Peyer's patch (tissue), 4 donors: ENCODE measurements around the gene GGA3. TPM values are rescaled to one million over a fixed set of nuclear protein-coding genes. Genes with fewer than 3 reads are reported as not detected.
"Not testable (repeated sequence)": the region's sequence is repeated elsewhere in the genome, so short reads cannot be mapped to it uniquely, and the experiment has no call there.

Experiments
- DNase-seq, 3 donors: peaks; one replicate each; pipeline ENCODE4 v3.0.0-alpha.2; 2017 to 2019
- H3K27ac ChIP-seq, 4 donors: fragments of 200-600 bp; sonication (generic); one replicate each; pipeline ENCODE4 v1.5.1; 2016 to 2019
- H3K27me3 ChIP-seq, 2 donors: fragments of 200-600 bp; sonication (generic); one replicate each; pipeline ENCODE4 v1.5.1; 2019
- H3K36me3 ChIP-seq, 3 donors: fragments of 200-600 bp; sonication (generic); one replicate each; pipeline ENCODE4 v1.5.1; 2016 to 2019
- H3K4me1 ChIP-seq, 4 donors: fragments of 200-600 bp; sonication (generic); one replicate each; pipeline ENCODE4 v1.5.1; 2016 to 2019
- H3K4me3 ChIP-seq, 4 donors: fragments of 200-600 bp; sonication (generic); 1 replicate in 3 of 4; 2 replicates in 1 of 4; pipeline ENCODE4 v1.5.1; 2016 to 2019; ENCODE audit warnings: mild to moderate bottlenecking in 1 of 4
- H3K9me3 ChIP-seq, 4 donors: fragments of 200-600 bp; sonication (generic); one replicate each; pipeline ENCODE4 v1.5.1; 2016 to 2019; ENCODE audit warnings: mild to moderate bottlenecking in 1 of 4
- POLR2A ChIP-seq, 2 donors: fragments of 450-650 bp; IDR thresholded peaks; one replicate each; pipeline ENCODE4 v1.5.1; 2017; ENCODE audit warnings: antibody characterized with exemption in 2 of 2, mild to moderate bottlenecking in 2 of 2, moderate library complexity in 2 of 2
- total RNA-seq, 4 donors: library from RNA; depleted of rRNA; stranded (reverse); fragments of >200 nt; gene quantifications; one replicate each; pipeline ENCODE4 v1.1.0, GENCODE V29; 2016
- TF ChIP-seq, protein P1 (sequence below), 6 experiments: fragments of 450-650 bp in 4 of 6; fragments of 200-600 bp in 2 of 6; sonication (generic) in 1 of 6; IDR thresholded peaks; one replicate each; pipeline ENCODE4 v1.5.1; 2017 to 2019; ENCODE audit warnings: antibody characterized with exemption in 6 of 6, mild to moderate bottlenecking in 3 of 6, moderate library complexity in 1 of 6

Gene GGA3
- total RNA-seq, 4 donors from 2014 or later: 34.0 to 153 (median 77.0) TPM

DNA sequence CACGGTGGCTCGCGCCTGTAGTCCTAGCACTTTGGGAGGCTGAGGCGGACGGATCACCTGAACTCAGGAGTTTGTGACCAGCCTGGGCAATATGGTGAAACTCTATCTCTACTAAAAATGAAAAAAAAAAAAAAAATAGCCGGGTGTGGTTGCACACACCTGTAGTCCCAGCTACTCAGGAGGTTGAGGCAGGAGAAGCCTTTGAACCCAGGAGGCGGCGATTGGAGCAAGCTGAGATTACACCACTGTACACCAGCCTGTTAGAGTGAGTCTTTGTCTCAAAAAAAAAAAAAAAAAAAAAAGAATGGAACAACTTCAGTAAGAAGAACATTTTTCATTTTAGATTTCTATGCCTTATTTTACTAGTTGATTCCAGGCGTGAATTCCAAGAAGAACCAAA is 53.2 kb downstream of the GGA3 start:
- Histone ChIP-seq H3K27me3 (no peaks in the 10 kb centered on the region), H3K9me3 (no peaks in the 10 kb centered on the region), H3K4me3 (no peak overlapping the region), H3K36me3 (peaks cover 0 to 41% (median 0%) of the 10 kb centered on the region in 3 donors), H3K27ac (peak overlapping the region in 2 of 4 donors; percentile 6 to 59), H3K4me1 (peaks cover 0 to 28% (median 7%) of the 10 kb centered on the region in 4 donors)
- TF ChIP-seq POLR2A (IDR thresholded peaks at IDR 0.05): no peak
- TF ChIP-seq, protein P1, sequence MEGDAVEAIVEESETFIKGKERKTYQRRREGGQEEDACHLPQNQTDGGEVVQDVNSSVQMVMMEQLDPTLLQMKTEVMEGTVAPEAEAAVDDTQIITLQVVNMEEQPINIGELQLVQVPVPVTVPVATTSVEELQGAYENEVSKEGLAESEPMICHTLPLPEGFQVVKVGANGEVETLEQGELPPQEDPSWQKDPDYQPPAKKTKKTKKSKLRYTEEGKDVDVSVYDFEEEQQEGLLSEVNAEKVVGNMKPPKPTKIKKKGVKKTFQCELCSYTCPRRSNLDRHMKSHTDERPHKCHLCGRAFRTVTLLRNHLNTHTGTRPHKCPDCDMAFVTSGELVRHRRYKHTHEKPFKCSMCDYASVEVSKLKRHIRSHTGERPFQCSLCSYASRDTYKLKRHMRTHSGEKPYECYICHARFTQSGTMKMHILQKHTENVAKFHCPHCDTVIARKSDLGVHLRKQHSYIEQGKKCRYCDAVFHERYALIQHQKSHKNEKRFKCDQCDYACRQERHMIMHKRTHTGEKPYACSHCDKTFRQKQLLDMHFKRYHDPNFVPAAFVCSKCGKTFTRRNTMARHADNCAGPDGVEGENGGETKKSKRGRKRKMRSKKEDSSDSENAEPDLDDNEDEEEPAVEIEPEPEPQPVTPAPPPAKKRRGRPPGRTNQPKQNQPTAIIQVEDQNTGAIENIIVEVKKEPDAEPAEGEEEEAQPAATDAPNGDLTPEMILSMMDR (IDR thresholded peaks at IDR 0.05): no peak
- peak in 2 of 3 donors; percentile 62 to 69 for DNase-seq

DNA sequence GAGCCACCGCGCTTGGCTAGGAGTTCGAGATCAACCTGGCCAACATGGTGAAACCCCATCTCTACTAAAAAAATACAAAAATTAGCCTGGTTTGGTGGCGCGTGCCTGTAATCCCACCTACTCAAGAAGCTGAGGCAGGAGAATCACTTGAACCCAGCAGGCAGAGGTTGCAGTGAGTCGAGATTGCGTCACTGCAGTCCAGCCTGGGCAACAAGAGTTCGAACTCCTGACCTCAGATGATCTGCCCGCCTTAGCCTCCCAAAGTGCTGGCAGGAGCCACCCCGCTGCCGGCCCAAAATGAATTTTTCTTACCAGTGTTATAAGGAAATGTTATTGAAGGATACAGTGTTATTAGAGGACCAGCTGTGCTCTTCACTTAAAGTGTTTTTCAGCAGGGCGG is 53.6 kb downstream of the GGA3 start:
- no peak for DNase-seq
- Histone ChIP-seq H3K9me3 (no peaks in the 10 kb centered on the region), H3K4me3 (no peak overlapping the region), H3K27ac (peak overlapping the region in 2 of 4 donors; percentile 6 to 59), H3K36me3 (peaks cover 0 to 37% (median 0%) of the 10 kb centered on the region in 3 donors), H3K27me3 (no peaks in the 10 kb centered on the region), H3K4me1 (peaks cover 0 to 28% (median 7%) of the 10 kb centered on the region in 4 donors)
- TF ChIP-seq, protein P1 (IDR thresholded peaks at IDR 0.05): no peak
- TF ChIP-seq POLR2A (IDR thresholded peaks at IDR 0.05): no peak

DNA sequence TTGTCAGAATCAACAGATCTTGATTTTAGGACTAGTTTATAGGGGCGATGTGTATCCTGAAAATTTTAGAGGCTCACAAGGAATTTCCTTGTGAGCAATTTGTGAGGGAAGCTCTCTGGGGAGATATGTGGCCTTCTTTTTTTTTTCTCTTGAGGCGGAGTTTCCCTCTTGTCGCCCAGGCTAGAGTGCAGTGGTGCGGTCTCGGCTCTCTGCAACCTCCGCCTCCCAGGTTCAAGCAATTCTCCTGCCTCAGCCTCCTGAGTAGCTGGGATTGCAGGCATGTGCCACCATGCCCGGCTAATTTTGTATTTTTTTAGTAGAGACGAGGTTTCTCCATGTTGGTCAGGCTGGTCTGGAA is 54.4 kb downstream of the GGA3 start:
- peaks cover 0 to 32% (median 0%) of the 10 kb centered on the region in 3 donors for H3K36me3 ChIP-seq
- H3K9me3 ChIP-seq, DNase-seq, H3K27me3 ChIP-seq, H3K27ac ChIP-seq: not testable (repeated sequence)
- peak overlapping the region in 1 of 4 donors; percentile 74 for H3K4me3 ChIP-seq
- peaks cover 0 to 28% (median 7%) of the 10 kb centered on the region in 4 donors for H3K4me1 ChIP-seq

DNA sequence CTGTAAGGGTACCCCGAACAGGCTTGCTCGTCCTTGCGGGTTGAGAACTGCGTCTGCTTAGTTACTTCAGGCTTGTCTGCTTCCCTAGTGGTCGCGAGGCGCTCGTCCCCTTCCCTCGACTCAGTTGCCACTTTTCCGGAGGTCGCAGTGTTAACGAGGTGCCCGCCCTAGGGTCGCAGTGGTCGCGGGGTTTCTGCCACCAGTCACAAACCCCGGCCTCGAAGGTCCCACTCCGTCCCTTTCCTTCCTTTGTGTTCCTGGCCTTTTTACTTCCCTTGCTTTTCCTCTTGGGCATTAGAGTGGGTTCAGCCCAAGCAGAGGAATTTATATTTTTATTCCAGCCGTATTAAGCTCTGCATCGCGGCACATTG is 55.6 kb downstream of the GGA3 start:
- DNase-seq: no peak

GRCh38 chr17:75205037-75205792 is 56.2 kb downstream of the GGA3 start, which contains the start of gene NUP85:
NUP85 (plus strand) TSS chr17:75205679; CDS start chr17:75205762, 83 bp downstream.
- Histone ChIP-seq H3K4me3 (peak within 1 kb of the TSS; percentile 71 to 92 (median 74)), H3K4me1 (peaks cover 0 to 28% (median 7%) of the 10 kb centered on the region in 4 donors), H3K27ac (peak within 1 kb of the TSS; percentile 85 to 97 (median 93)), H3K36me3 (peaks cover 0 to 16% (median 0%) of the 10 kb centered on the region in 3 donors), H3K9me3 (no peaks in the 10 kb centered on the region), H3K27me3 (no peaks in the 10 kb centered on the region)
- DNase-seq: peak; percentile 86 to 96 (median 95)
- peak; percentile 57 to 65 for TF ChIP-seq POLR2A (IDR thresholded peaks at IDR 0.05)
- TF ChIP-seq, protein P1 (IDR thresholded peaks at IDR 0.05): peak in 3 of 6 experiments; percentile 15 to 19 (median 15)

More for the DNA sequence above, 55.6 kb downstream of the GGA3 start:
- Histone ChIP-seq H3K9me3 (no peaks in the 10 kb centered on the region), H3K4me1 (peaks cover 0 to 28% (median 7%) of the 10 kb centered on the region in 4 donors), H3K4me3 (peak overlapping the region; percentile 71 to 92 (median 74)), H3K27ac (peak overlapping the region; percentile 85 to 97 (median 93)), H3K36me3 (peaks cover 0 to 20% (median 0%) of the 10 kb centered on the region in 3 donors), H3K27me3 (no peaks in the 10 kb centered on the region)
- TF ChIP-seq, protein P1 (IDR thresholded peaks at IDR 0.05): no peak
- TF ChIP-seq POLR2A (IDR thresholded peaks at IDR 0.05): no peak
